Pancreas (tissue), 10 donors: ENCODE results near the gene VASN. TPM values are rescaled to one million over a fixed set of nuclear protein-coding genes. Genes with fewer than 3 reads are reported as not detected.

Source experiments
- ATAC-seq, 4 donors: fragments of 200-7000 bp; cut with Tn5 transposase; one replicate each; pipeline versions ENCODE4 v1.8.0 to v1.9.1; 2020; ENCODE audit warnings: mild to moderate bottlenecking in 4 of 4, moderate library complexity in 4 of 4
- DNase-seq, 6 donors: peaks; one replicate each; pipeline ENCODE4 v3.0.0-alpha.2; 2020
- FAIRE-seq: peaks from 2 replicates; lab custom pipeline; 2012; peaks lifted over from hg19 to GRCh38; lab: Jason Lieb, UNC
- H3K27ac ChIP-seq, 4 donors: fragments of 200-600 bp; sonication (generic); 1 replicate in 3 of 4; 2 replicates in 1 of 4; pipeline versions ENCODE4 v1.5.0 to v1.8.0; 2020
- H3K27me3 ChIP-seq, 4 donors: fragments of 200-600 bp; one replicate each; pipeline ENCODE4 v1.8.0; 2021
- H3K36me3 ChIP-seq, 3 donors: fragments of 200-600 bp; sonication (generic) in 1 of 3; one replicate each; pipeline versions ENCODE4 v1.5.0 to v1.8.0; 2020 to 2021
- H3K4me1 ChIP-seq, 3 donors: fragments of 200-600 bp; one replicate each; pipeline ENCODE4 v1.8.0; 2021
- H3K4me3 ChIP-seq, 4 donors: fragments of 200-600 bp; sonication (generic) in 2 of 4; one replicate each; pipeline versions ENCODE4 v1.5.0 to v1.8.0; 2020 to 2021
- H3K9me3 ChIP-seq, 4 donors: fragments of 200-600 bp; one replicate each; pipeline ENCODE4 v1.8.0; 2021
- WGBS, 2 donors: extraction: QIAGEN DNeasy Blood & Tissue Kit; methylation state at CpG; one replicate each; pipeline ENCODE4 v1.1.7; 2013; 5-methylcytosine and 5-hydroxymethylcytosine counted together
- intact Hi-C, 3 donors: fragments of 100-400 bp; cut with DNase I; formaldehyde crosslinking; loops; one replicate each; pipeline versions ENCODE4 v1.11.1 to v1.14.2; 2022
- polyA plus RNA-seq, 2 donors: library from polyadenylated mRNA; stranded (reverse); fragments of 200-250 nt; gene quantifications; one replicate each; pipeline ENCODE4 v1.2.3, GENCODE V29; 2013
- total RNA-seq, 6 donors: library from RNA; stranded (reverse); fragmentation: NEBNext Ultra II Directional in 4 of 6; extraction: Animal tissue kit (Norgen Biotek cat#: 25700) in 4 of 6; gene quantifications; one replicate each; pipeline versions ENCODE4 v1.2.1 to v1.2.4, GENCODE V29; 2021 to 2023
- TF ChIP-seq, protein P1 (sequence below), 4 donors: fragments of 200-600 bp; sonication (generic) in 3 of 4; IDR thresholded peaks; one replicate each; pipeline versions ENCODE4 v1.5.0 to v1.8.0; 2021; ENCODE audit warnings: antibody characterized with exemption in 4 of 4
- donor health status: healthy with polysubstance abuse.
- donor health status: DM: no; HTN: no; CAD: no; lungs with moderate emphysema.
- donor health status: DM: no; HTN: no; CAD: no.
- donor health status: control.
- donor health status: control.
- donor health status: Bipolar disorder and iron deficiency.
- donor health status: DM: yes; HTN: yes; CAD: no.
- donor health status: DM: no; HTN: no; CAD: no.
- donor health status: DM: no; HTN: no; CAD: no.
- donor health status: DM: yes; HTN: yes; CAD: no.

VASN gene
- total and polyA plus RNA-seq, 8 donors = 3.1 to 14.8 (median 8.5) TPM

DNA sequence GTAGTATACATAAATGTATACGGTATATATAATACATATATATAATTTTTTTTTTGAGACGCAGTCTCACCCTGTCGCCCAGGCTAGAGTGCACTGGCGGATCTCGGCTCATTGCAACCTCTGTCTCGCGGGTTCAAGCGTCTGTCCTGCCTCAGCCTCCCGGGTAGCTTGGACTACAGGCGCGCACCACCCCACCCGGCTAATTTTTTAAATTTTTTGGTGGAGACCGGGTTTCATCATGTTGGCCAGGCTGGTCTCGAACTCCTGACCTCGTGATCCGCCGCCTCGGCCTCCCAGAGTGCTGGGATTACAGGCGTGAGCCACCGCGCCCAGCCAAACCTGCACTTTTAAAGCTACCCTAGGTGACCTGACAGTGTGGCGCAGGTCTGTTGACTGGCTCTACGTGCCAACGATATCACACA, 21.3 kb upstream of the VASN start:
- TF ChIP-seq, protein P1, sequence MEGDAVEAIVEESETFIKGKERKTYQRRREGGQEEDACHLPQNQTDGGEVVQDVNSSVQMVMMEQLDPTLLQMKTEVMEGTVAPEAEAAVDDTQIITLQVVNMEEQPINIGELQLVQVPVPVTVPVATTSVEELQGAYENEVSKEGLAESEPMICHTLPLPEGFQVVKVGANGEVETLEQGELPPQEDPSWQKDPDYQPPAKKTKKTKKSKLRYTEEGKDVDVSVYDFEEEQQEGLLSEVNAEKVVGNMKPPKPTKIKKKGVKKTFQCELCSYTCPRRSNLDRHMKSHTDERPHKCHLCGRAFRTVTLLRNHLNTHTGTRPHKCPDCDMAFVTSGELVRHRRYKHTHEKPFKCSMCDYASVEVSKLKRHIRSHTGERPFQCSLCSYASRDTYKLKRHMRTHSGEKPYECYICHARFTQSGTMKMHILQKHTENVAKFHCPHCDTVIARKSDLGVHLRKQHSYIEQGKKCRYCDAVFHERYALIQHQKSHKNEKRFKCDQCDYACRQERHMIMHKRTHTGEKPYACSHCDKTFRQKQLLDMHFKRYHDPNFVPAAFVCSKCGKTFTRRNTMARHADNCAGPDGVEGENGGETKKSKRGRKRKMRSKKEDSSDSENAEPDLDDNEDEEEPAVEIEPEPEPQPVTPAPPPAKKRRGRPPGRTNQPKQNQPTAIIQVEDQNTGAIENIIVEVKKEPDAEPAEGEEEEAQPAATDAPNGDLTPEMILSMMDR (IDR thresholded peaks at IDR 0.05) = no peak
- no peaks in the 10 kb centered on the region for H3K36me3 ChIP-seq
- WGBS, 2 donors = 29 to 32% methylated on average over 24 of the region's 24 CpGs
- intact Hi-C loops = no loop called here
- no peaks in the 10 kb centered on the region for H3K27me3 ChIP-seq
- FAIRE-seq (no peak), DNase-seq (no peak), ATAC-seq (no peak)
- peaks cover 8 to 28% (median 9%) of the 10 kb centered on the region in 3 donors for H3K4me1 ChIP-seq
- H3K4me3 ChIP-seq = peak overlapping the region; percentile 63 to 98 (median 81)
- H3K27ac ChIP-seq = peak overlapping the region; percentile 40 to 84 (median 56)
- H3K9me3 ChIP-seq = no peaks in the 10 kb centered on the region

DNA sequence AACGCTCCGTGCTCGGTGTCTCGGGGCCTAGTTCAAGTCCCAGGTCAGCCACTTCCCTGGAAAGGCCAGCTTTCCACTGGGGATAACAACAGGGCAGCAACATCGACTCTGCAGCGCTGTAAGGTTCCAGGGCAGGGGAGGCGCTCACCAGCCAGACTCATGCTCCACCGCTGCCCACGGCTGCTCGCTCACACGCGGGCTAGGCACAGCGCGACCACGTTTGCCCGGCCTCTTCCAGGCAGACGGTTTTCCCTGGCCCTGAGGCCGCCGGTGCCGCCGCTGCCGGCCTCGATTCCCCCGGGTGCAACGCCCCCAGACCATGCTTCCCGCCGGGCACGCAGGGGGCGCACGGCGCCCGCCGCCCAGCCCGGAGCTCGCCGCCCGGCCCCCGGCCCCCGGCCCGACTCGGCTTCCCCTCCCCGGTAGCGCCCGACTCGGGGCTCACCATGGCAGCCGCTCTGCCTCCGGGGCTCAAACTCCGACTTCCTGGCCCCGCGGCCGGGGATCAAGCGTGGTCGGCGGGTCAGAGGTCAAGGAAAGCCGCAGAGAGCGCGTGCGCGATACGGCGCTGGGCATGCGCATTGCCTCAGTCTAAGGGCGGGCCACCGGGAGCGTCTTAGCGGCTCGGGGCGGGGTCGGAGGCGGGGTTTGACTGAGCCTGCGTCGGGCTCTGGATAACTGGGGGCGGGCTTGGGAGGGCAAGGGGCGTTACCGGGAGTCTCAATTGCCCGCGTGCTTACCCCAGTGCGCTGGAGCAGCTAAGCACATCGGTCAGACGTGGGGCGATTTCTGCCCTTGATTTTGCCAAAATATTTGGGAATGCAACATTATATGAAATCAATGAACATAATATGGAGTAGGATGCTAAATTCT, 20.6 kb upstream of the VASN start, which contains the start of gene PAM16:
TSS of gene PAM16 (minus strand) at position 535 of the 873 bp plus-strand sequence. CDS start at position 448, 87 bp downstream.
- WGBS, 2 donors = 0 to 1% methylated on average over 53 to 81 of the region's 81 CpGs
- Histone ChIP-seq H3K4me3 (peak within 1 kb of the TSS; percentile 63 to 98 (median 81)), H3K9me3 (no peaks in the 10 kb centered on the region), H3K27ac (peak within 1 kb of the TSS; percentile 40 to 84 (median 56)), H3K27me3 (no peaks in the 10 kb centered on the region), H3K36me3 (no peaks in the 10 kb centered on the region), H3K4me1 (peaks cover 2 to 22% (median 5%) of the 10 kb centered on the region in 3 donors)
- DNase-seq = peak; percentile 94 to 99 (median 97)
- FAIRE-seq = no peak
- intact Hi-C loops = no loop called here
- TF ChIP-seq, protein P1 (IDR thresholded peaks at IDR 0.05) = no peak
- peak; percentile 94 to 96 (median 94) for ATAC-seq

DNA sequence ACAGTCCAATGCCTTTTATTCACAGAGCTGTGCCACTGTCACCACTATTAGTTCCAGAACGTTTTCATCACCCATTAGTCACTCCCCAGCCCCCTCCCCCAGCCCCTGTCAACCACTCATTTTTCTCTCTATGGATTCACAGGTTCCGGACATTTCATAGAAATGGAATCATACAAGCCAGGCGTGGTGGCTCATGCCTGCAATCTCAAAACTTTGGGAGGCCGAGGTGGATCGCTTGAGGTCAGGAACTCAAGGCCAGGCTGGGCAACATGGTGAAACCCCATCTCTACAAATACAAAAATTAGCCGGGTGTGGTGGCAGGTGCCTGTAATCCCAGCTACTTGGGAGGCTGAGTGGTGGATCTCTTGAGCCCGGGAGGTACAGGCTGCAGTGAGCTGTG, 19.8 kb upstream of the VASN start:
- no peak overlapping the region for H3K27ac ChIP-seq
- DNase-seq (no peak), FAIRE-seq (no peak), ATAC-seq (no peak)
- 66 to 74% methylated on average over 7 of the region's 7 CpGs for WGBS, 2 donors
- TF ChIP-seq, protein P1 (IDR thresholded peaks at IDR 0.05) = no peak
- no peaks in the 10 kb centered on the region for H3K27me3 ChIP-seq
- H3K36me3 ChIP-seq = no peaks in the 10 kb centered on the region
- intact Hi-C loops = no loop called here
- peaks cover 0 to 16% (median 0%) of the 10 kb centered on the region in 3 donors for H3K4me1 ChIP-seq
- H3K9me3 ChIP-seq = no peaks in the 10 kb centered on the region
- no peak overlapping the region for H3K4me3 ChIP-seq

DNA sequence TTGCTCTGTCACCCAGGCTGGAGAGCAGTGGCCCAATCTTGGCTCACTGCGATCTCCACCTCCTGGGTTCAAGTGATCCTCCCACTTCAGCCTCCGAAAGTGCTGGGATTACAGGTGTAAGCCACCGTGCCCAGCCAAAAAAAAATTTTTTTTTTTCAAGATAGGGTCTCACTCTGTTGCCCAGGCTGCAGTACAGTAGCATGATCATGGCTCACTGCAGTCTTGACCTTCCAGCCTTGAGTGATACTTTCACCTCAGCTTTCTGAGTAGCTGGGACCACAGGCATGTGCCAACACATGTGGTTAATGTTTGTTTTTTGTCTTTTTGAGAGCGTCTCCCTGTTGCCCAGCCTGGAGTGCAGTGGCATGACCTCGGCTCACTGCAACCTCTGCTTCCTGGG, 18.8 kb upstream of the VASN start:
- ATAC-seq = no peak
- no peaks in the 10 kb centered on the region for H3K9me3 ChIP-seq
- no peaks in the 10 kb centered on the region for H3K36me3 ChIP-seq
- no peak overlapping the region for H3K27ac ChIP-seq
- no peak for DNase-seq
- no peaks in the 10 kb centered on the region for H3K27me3 ChIP-seq
- H3K4me1 ChIP-seq = peaks cover 0 to 12% (median 0%) of the 10 kb centered on the region in 3 donors
- WGBS, 2 donors = 75 to 79% methylated on average over 5 of the region's 5 CpGs
- FAIRE-seq = no peak
- intact Hi-C loops = no loop called here
- no peak overlapping the region for H3K4me3 ChIP-seq
- TF ChIP-seq, protein P1 (IDR thresholded peaks at IDR 0.05) = no peak
